GM12874 (cell line): ENCODE results near the gene NODAL.

Experiments used
- CTCF ChIP-seq: IDR thresholded peaks from 2 replicates; pipeline ENCODE4 v1.5.1; 2011; ENCODE audit warnings: low read depth, mild to moderate bottlenecking, control low read depth, low read length, moderate library complexity; ENCODE audit not compliant: insufficient read depth

Gene NODAL

GRCh38 chr10:70405037-70405824 lies 36.2 kb downstream of the NODAL start:
- no peak for TF ChIP-seq CTCF

- TF ChIP-seq CTCF: no peak
Measured at GRCh38 chr10:70404787-70405036, 36.8 kb downstream of the NODAL start.

- TF ChIP-seq CTCF: no peak
Measured at GRCh38 chr10:70404036-70404786, 37.3 kb downstream of the NODAL start, which contains the start of gene EIF4EBP2. Gene EIF4EBP2, plus strand, starts transcription at chr10:70404145. Its CDS starts 257 bp downstream, at chr10:70404402.

- no peak for TF ChIP-seq CTCF
Measured at GRCh38 chr10:70403483-70404035, 37.9 kb downstream of the NODAL start.

- no peak for TF ChIP-seq CTCF
Measured at GRCh38 chr10:70399177-70399576, 42.3 kb downstream of the NODAL start.

- TF ChIP-seq CTCF: no peak
Measured at GRCh38 chr10:70396140-70396539, 45.3 kb downstream of the NODAL start.

- TF ChIP-seq CTCF: no peak
Measured at GRCh38 chr10:70391654-70392053, 49.8 kb downstream of the NODAL start.
